HepG2 (cell line): ENCODE data around the gene GBA3. TPM values are rescaled to one million over a fixed set of nuclear protein-coding genes. Genes with fewer than 3 reads are reported as not detected.

Experiments
- ATAC-seq: fragments of 200-7000 bp; cut with Tn5 transposase; 3 replicates; pipeline ENCODE4 v1.9.1; 2020; ENCODE audit warnings: mild to moderate bottlenecking, moderate library complexity
- BruUV-seq: library from RNA; stranded (reverse); fragments of 400-500 nt; replicated peaks from 2 replicates; lab custom pipeline; 2021; lab: Mats Ljungman, UMichigan
- CTCF ChIA-PET: fragments of 300-600 bp; formaldehyde crosslinking; extraction: SDS; loops from one replicate; lab custom pipeline; 2021; ENCODE audit warnings: low total read pairs, inconsistent platforms, low intra/inter-chr PET ratio; lab: Yijun Ruan, JAX
- POLR2A ChIA-PET: fragments of 350-600 bp; sonication (Branson Sonifier 250); formaldehyde crosslinking; loops from one replicate; lab custom pipeline; 2020; ENCODE audit warnings: antibody characterized with exemption, inconsistent platforms; lab: Yijun Ruan, JAX
- DNase-seq: peaks from one replicate; pipeline ENCODE4 v3.0.0-alpha.2; 2015; ENCODE audit warnings: low spot score
- FAIRE-seq: peaks from 3 replicates; lab custom pipeline; 2011; peaks lifted over from hg19 to GRCh38; lab: Jason Lieb, UNC
- H2AFZ ChIP-seq: one replicate; pipeline ENCODE4 v1.6.1; 2011; ENCODE audit warnings: low read length, inconsistent platforms
- H3K27ac ChIP-seq: fragments of 300-600 bp; 3 replicates; pipeline ENCODE4 v1.8.0; 2011; ENCODE audit warnings: mixed run types, mild to moderate bottlenecking, mixed read lengths, low read length, inconsistent platforms; ENCODE audit not compliant: insufficient read depth; ENCODE audit errors: extremely low read length
- H3K27me3 ChIP-seq, 2 experiments: fragments of 200-600 bp in 1 of 2; 2 replicates in 1 of 2; 3 replicates in 1 of 2; pipeline versions ENCODE4 v1.6.0 to v1.8.0; 2011; ENCODE audit warnings: low read length in 2 of 2, mild to moderate bottlenecking in 2 of 2, moderate library complexity in 2 of 2, inconsistent platforms in 1 of 2; ENCODE audit not compliant: insufficient read depth in 2 of 2, control insufficient read depth in 1 of 2
- H3K36me3 ChIP-seq, 2 experiments: fragments of 200-600 bp in 1 of 2; replicated peaks in 1 of 2; 2 replicates in 1 of 2; 3 replicates in 1 of 2; pipeline versions ENCODE4 v1.5.1 to v1.8.0; 2011; ENCODE audit warnings: low read length in 2 of 2, inconsistent platforms in 1 of 2; ENCODE audit not compliant: insufficient read depth in 2 of 2, control insufficient read depth in 1 of 2
- H3K4me1 ChIP-seq: 2 replicates; pipeline ENCODE4 v1.5.1; 2012; ENCODE audit warnings: low read length, inconsistent platforms; ENCODE audit not compliant: insufficient read depth
- H3K4me2 ChIP-seq: 2 replicates; pipeline ENCODE4 v1.6.0; 2011; ENCODE audit warnings: low read depth, low read length, inconsistent platforms
- H3K4me3 ChIP-seq, 3 experiments: fragments of 200-600 bp in 1 of 3; sonication (generic), shearing (Covaris generic) in 1 of 3; replicated peaks in 1 of 3; 2 replicates each; pipeline ENCODE4 v1.5.1; 2011 to 2016; ENCODE audit warnings: low read length in 3 of 3, inconsistent platforms in 2 of 3, low read depth in 2 of 3, mild to moderate bottlenecking in 2 of 3, control low read depth in 1 of 3, mixed read lengths in 1 of 3; ENCODE audit not compliant: insufficient read depth in 1 of 3
- H3K79me2 ChIP-seq: one replicate; pipeline ENCODE4 v1.6.1; 2011; ENCODE audit warnings: low read length, inconsistent platforms; ENCODE audit not compliant: insufficient read depth
- H3K9ac ChIP-seq: 2 replicates; pipeline ENCODE4 v1.6.0; 2011; ENCODE audit warnings: mild to moderate bottlenecking, low read depth, low read length, inconsistent platforms; ENCODE audit not compliant: insufficient read depth
- H3K9me3 ChIP-seq: 2 replicates; pipeline ENCODE4 v1.5.1; 2012; ENCODE audit warnings: mild to moderate bottlenecking, low read length
- H4K20me1 ChIP-seq: 2 replicates; pipeline ENCODE4 v1.6.0; 2011; ENCODE audit warnings: inconsistent platforms, mild to moderate bottlenecking, low read length, moderate library complexity; ENCODE audit not compliant: insufficient read depth
- ARID4A ChIP-seq: sonication (generic); formaldehyde crosslinking; IDR thresholded peaks from 2 replicates; pipeline ENCODE4 v1.5.0; 2020; ENCODE audit warnings: mild to moderate bottlenecking, missing genetic modification reagents, borderline replicate concordance
- ATF1 ChIP-seq: IDR thresholded peaks from 2 replicates; pipeline ENCODE4 v1.6.1; 2016; ENCODE audit warnings: mild to moderate bottlenecking, control low read depth
- GLI4 ChIP-seq: sonication (generic); formaldehyde crosslinking; IDR thresholded peaks from 2 replicates; pipeline ENCODE4 v1.5.1; 2020; ENCODE audit warnings: missing genetic modification reagents, mild to moderate bottlenecking, moderate library complexity, borderline replicate concordance
- KMT2B ChIP-seq: IDR thresholded peaks from 2 replicates; pipeline ENCODE4 v1.6.1; 2016; ENCODE audit warnings: missing genetic modification reagents, missing compliant biosample characterization
- NFYB ChIP-seq: sonication (generic); formaldehyde crosslinking; IDR thresholded peaks from 2 replicates; pipeline ENCODE4 v1.4.0; 2020; ENCODE audit warnings: missing genetic modification reagents
- REXO4 ChIP-seq: sonication (generic); formaldehyde crosslinking; IDR thresholded peaks from 2 replicates; pipeline ENCODE4 v1.8.0; 2022; ENCODE audit warnings: missing genetic modification reagents, mild to moderate bottlenecking, borderline replicate concordance
- ZNF672 ChIP-seq: sonication (generic); formaldehyde crosslinking; IDR thresholded peaks from 2 replicates; pipeline ENCODE4 v1.8.1; 2022; ENCODE audit warnings: missing genetic modification reagents
- ZSCAN21 ChIP-seq: sonication (generic); formaldehyde crosslinking; IDR thresholded peaks from 2 replicates; pipeline ENCODE4 v1.8.0; 2022; ENCODE audit warnings: mild to moderate bottlenecking, missing genetic modification reagents, moderate library complexity, borderline replicate concordance
- WGBS: methylation state at CpG from one replicate; pipeline ENCODE4 v1.1.6; 2017; ENCODE audit warnings: low lambda C conversion rate; 5-methylcytosine and 5-hydroxymethylcytosine counted together
- in situ Hi-C: cut with HindIII; loops from 2 replicates; pipeline ENCODE4 v1.10.0; 2017; ENCODE audit warnings: low pct_unique_long_range_greater_than_20kb; ENCODE audit not compliant: extremely low pct_ligation_motif_present
- intact Hi-C: fragments of 100-400 bp; cut with micrococcal nuclease; formaldehyde crosslinking; loops from one replicate; pipeline ENCODE4 v1.10.0; 2022; ENCODE audit not compliant: unreplicated experiment
- polyA plus RNA-seq, 8 experiments: library from polyadenylated mRNA; depleted of rRNA in 3 of 8; stranded (reverse) in 7 of 8; unstranded in 1 of 8; fragments of >200 nt; fragmentation: Illumina TruSeq in 4 of 8; extraction: Trizol in 4 of 8; gene quantifications; 2 replicates each; pipeline versions ENCODE4 v1.2.1 to v1.2.3, GENCODE V29; 2011 to 2016; ENCODE audit warnings: low read depth in 4 of 8, missing spikeins in 1 of 8, mixed read lengths in 1 of 8; ENCODE audit not compliant: insufficient read depth in 1 of 8
- total RNA-seq, 5 experiments: library from RNA; depleted of rRNA; stranded (reverse); fragments of >200 nt; fragmentation: Illumina TruSeq; extraction: Trizol; gene quantifications; 2 replicates each; pipeline ENCODE4 v1.2.3, GENCODE V29; 2016; ENCODE audit warnings: low read depth in 1 of 5

Gene GBA3
- total and polyA plus RNA-seq, 2 of the 13 experiments (the other 11 are each of a cell fraction or from before 2014, with no cell fraction given) = 0.18 TPM; not detected in 1

GRCh38 chr4:22730021-22730420 lies 37.3 kb downstream of the GBA3 start:
- ATAC-seq (no peak), DNase-seq (no peak), FAIRE-seq (no peak)
- no TSS peak for BruUV-seq
- no peaks in the 10 kb centered on the region for H4K20me1 ChIP-seq
- no peaks in the 10 kb centered on the region for H3K9me3 ChIP-seq
- no peak overlapping the region for H3K9ac ChIP-seq
- no peak for TF ChIP-seq REXO4
- TF ChIP-seq ZSCAN21 (CRISPR knock-in tag) = no peak
- TF ChIP-seq ZNF672 (CRISPR knock-in tag) = no peak
- TF ChIP-seq NFYB (CRISPR knock-in tag) = no peak
- no peak for TF ChIP-seq KMT2B (CRISPR knock-in tag)
- no peak for TF ChIP-seq ATF1 (CRISPR knock-in tag)
- TF ChIP-seq ARID4A (CRISPR knock-in tag) = no peak
- TF ChIP-seq GLI4 (CRISPR knock-in tag) = no peak
- no peak overlapping the region for H2AFZ ChIP-seq
- CTCF ChIA-PET = no interaction called here
- in situ Hi-C loops (no loop called here), intact Hi-C loops (no loop called here)
- H3K4me2 ChIP-seq = no peak overlapping the region
- H3K79me2 ChIP-seq = no peaks in the 10 kb centered on the region
- H3K36me3 ChIP-seq = no peaks in the 10 kb centered on the region
- H3K4me3 ChIP-seq = no peak overlapping the region
- POLR2A ChIA-PET = no interaction called here
- H3K4me1 ChIP-seq = no peaks in the 10 kb centered on the region
- H3K27ac ChIP-seq = no peak overlapping the region
- WGBS = 29% methylated on average over 3 of the region's 3 CpGs
- H3K27me3 ChIP-seq = no peaks in the 10 kb centered on the region
